ENCODE results near the gene DYDC1.
A peak's percentile ranks its signal among the peaks of the same experiment; 100 is the strongest.
"Not testable (repeated sequence)": the region's sequence is repeated elsewhere in the genome, so short reads cannot be mapped to it uniquely, and the experiment has no call there.

The DYDC1 gene

GRCh38 chr10:80356563-80356988 lies at the start of gene DYDC1, which contains the start of gene DYDC2:
Gene DYDC1 (minus strand): TSS chr10:80356755. CDS start chr10:80352601, 4,154 bp downstream.
Gene DYDC2 (plus strand): TSS chr10:80356781. CDS start chr10:80362444, 5,663 bp downstream.
- DNase-seq: no peak

GRCh38 chr10:80406204-80406603 lies 49.6 kb upstream of the DYDC1 start:
- no peak for DNase-seq

GRCh38 chr10:80405626-80406025 lies 49.1 kb upstream of the DYDC1 start:
- DNase-seq: no peak

GRCh38 chr10:80405035-80405434 lies 48.5 kb upstream of the DYDC1 start:
- DNase-seq: no peak

GRCh38 chr10:80400136-80400804 lies 43.7 kb upstream of the DYDC1 start:
- DNase-seq: no peak

GRCh38 chr10:80397014-80397413 lies 40.5 kb upstream of the DYDC1 start:
- DNase-seq: no peak

GRCh38 chr10:80394358-80394916 lies 37.9 kb upstream of the DYDC1 start:
- no peak for DNase-seq

GRCh38 chr10:80392250-80392649 lies 35.7 kb upstream of the DYDC1 start:
- DNase-seq: no peak

- DNase-seq: no peak
Observed at GRCh38 chr10:80390740-80391139, 34.2 kb upstream of the DYDC1 start.

- peak; percentile 19 for DNase-seq
Observed at GRCh38 chr10:80382989-80383388, 26.4 kb upstream of the DYDC1 start.

GRCh38 chr10:80380185-80380584 lies 23.6 kb upstream of the DYDC1 start:
- no peak for DNase-seq

- DNase-seq: no peak
Observed at GRCh38 chr10:80379701-80380100, 23.1 kb upstream of the DYDC1 start.

- DNase-seq: no peak
Observed at GRCh38 chr10:80373502-80373901, 16.9 kb upstream of the DYDC1 start.

- no peak for DNase-seq
Observed at GRCh38 chr10:80372675-80373074, 16.1 kb upstream of the DYDC1 start.

GRCh38 chr10:80371467-80371866 lies 14.9 kb upstream of the DYDC1 start:
- DNase-seq: no peak

- no peak for DNase-seq
Observed at GRCh38 chr10:80365510-80365909, 9.0 kb upstream of the DYDC1 start.

GRCh38 chr10:80359644-80360043 lies 3.1 kb upstream of the DYDC1 start:
- DNase-seq: no peak

- DNase-seq: not testable (repeated sequence)
Observed at GRCh38 chr10:80358925-80359324, 2.4 kb upstream of the DYDC1 start.

GRCh38 chr10:80357851-80358125 lies 1.2 kb upstream of the DYDC1 start:
- no peak for DNase-seq

- no peak for DNase-seq
Observed at GRCh38 chr10:80356989-80357850, 665 bp upstream of the DYDC1 start.

GRCh38 chr10:80351220-80351619 lies 5.3 kb downstream of the DYDC1 start:
- no peak for DNase-seq

- DNase-seq: no peak
Observed at GRCh38 chr10:80350251-80350650, 6.3 kb downstream of the DYDC1 start.

- no peak for DNase-seq
Observed at GRCh38 chr10:80344912-80345311, 11.6 kb downstream of the DYDC1 start.

GRCh38 chr10:80344276-80344675 lies 12.3 kb downstream of the DYDC1 start:
- DNase-seq: no peak

Data from activated CD4-positive, alpha-beta T cell treated with anti-CD3 and anti-CD28 coated beads for 1 hour (primary cell).